GM13976 (cell line): ENCODE results near the gene DCBLD1.
"Not testable (repeated sequence)": the region's sequence is repeated elsewhere in the genome, so short reads cannot be mapped to it uniquely, and the experiment has no call there.

Experiments used
- DNase-seq: peaks from one replicate; pipeline ENCODE4 v3.0.0; 2012; ENCODE audit warnings: low spot score
- CTCF ChIP-seq: IDR thresholded peaks from 2 replicates; pipeline ENCODE4 v1.5.1; 2012; ENCODE audit warnings: borderline replicate concordance, mild to moderate bottlenecking; ENCODE audit not compliant: insufficient read depth; ENCODE audit errors: extremely low read depth, missing control alignments, control extremely low read depth
- in situ Hi-C: fragments of 300-500 bp; cut with MboI; formaldehyde crosslinking; loops from one replicate; pipeline ENCODE4 v1.12.0; 2022; ENCODE audit warnings: low sequenced_read_pairs, mixed read lengths, inconsistent platforms; ENCODE audit not compliant: unreplicated experiment

Gene DCBLD1

GRCh38 chr6:117459204-117459944 is 23.1 kb upstream of the DCBLD1 start:
- TF ChIP-seq CTCF = no peak
- in situ Hi-C loops = loop anchor here (10.0 kb wide), 1 partner anchor 375 kb away; no protein-coding TSS in a partner anchor
- no peak for DNase-seq

- DNase-seq = no peak
- in situ Hi-C loops = no loop called here
- no peak for TF ChIP-seq CTCF
These were observed 18.5 kb upstream of the DCBLD1 start for GRCh38 chr6:117463762-117464665.

- in situ Hi-C loops = no loop called here
- TF ChIP-seq CTCF = no peak
- DNase-seq = no peak
These were observed 17.8 kb upstream of the DCBLD1 start for GRCh38 chr6:117464700-117465099.

- no peak for TF ChIP-seq CTCF
These were observed 16.8 kb upstream of the DCBLD1 start for GRCh38 chr6:117465691-117466090.

GRCh38 chr6:117467876-117468275 is 14.6 kb upstream of the DCBLD1 start:
- DNase-seq = no peak
- in situ Hi-C loops = no loop called here
- TF ChIP-seq CTCF = no peak

More at GRCh38 chr6:117465691-117466090, 16.8 kb upstream of the DCBLD1 start:
- DNase-seq = no peak
- in situ Hi-C loops = no loop called here

GRCh38 chr6:117468527-117468926 is 13.9 kb upstream of the DCBLD1 start:
- DNase-seq, in situ Hi-C loops: not testable (repeated sequence)

- in situ Hi-C loops = no loop called here
- no peak for TF ChIP-seq CTCF
- no peak for DNase-seq
These were observed 13.1 kb upstream of the DCBLD1 start for GRCh38 chr6:117469356-117469755.
